H9 (cell line): ENCODE measurements around the gene LACTB. TPM values are rescaled to one million over a fixed set of nuclear protein-coding genes. Genes with fewer than 3 reads are reported as not detected.

ENCODE experiments used
- DNase-seq: peaks from one replicate; pipeline ENCODE4 v3.0.0-alpha.2; 2017
- H2AFZ ChIP-seq: one replicate; pipeline ENCODE4 v1.6.1; 2013; ENCODE audit warnings: mild to moderate bottlenecking, low read length, control low read depth, moderate library complexity
- H2AK5ac ChIP-seq: 2 replicates; pipeline ENCODE4 v1.6.1; 2013; ENCODE audit warnings: low read length, control low read depth, mixed read lengths; ENCODE audit not compliant: insufficient read length
- H2BK120ac ChIP-seq: one replicate; pipeline ENCODE4 v1.6.1; 2013; ENCODE audit warnings: low read depth, mild to moderate bottlenecking, low read length, control low read depth, inconsistent platforms; ENCODE audit not compliant: poor library complexity, severe bottlenecking
- H2BK12ac ChIP-seq: 2 replicates; pipeline ENCODE4 v1.6.1; 2013; ENCODE audit warnings: low read length, control low read depth, mixed read lengths, low read depth; ENCODE audit not compliant: insufficient read length
- H2BK15ac ChIP-seq: 2 replicates; pipeline ENCODE4 v1.6.1; 2013; ENCODE audit warnings: low read depth, low read length, control low read depth
- H2BK20ac ChIP-seq: one replicate; pipeline ENCODE4 v1.6.1; 2013; ENCODE audit warnings: low read depth, mild to moderate bottlenecking, low read length, control low read depth, inconsistent platforms; ENCODE audit not compliant: poor library complexity, severe bottlenecking
- H2BK5ac ChIP-seq: 2 replicates; pipeline ENCODE4 v1.6.1; 2013; ENCODE audit warnings: low read length, control low read depth, mixed read lengths; ENCODE audit not compliant: insufficient read length
- H3K14ac ChIP-seq: 2 replicates; pipeline ENCODE4 v1.6.1; 2013; ENCODE audit warnings: low read length, control low read depth; ENCODE audit not compliant: insufficient read depth
- H3K18ac ChIP-seq: 2 replicates; pipeline ENCODE4 v1.6.1; 2013; ENCODE audit warnings: low read depth, mild to moderate bottlenecking, mixed read lengths, low read length, control low read depth; ENCODE audit not compliant: insufficient read length
- H3K23ac ChIP-seq: 2 replicates; pipeline ENCODE4 v1.6.1; 2013; ENCODE audit warnings: low read length, control low read depth, mixed read lengths, low read depth; ENCODE audit not compliant: insufficient read length
- H3K23me2 ChIP-seq: 2 replicates; pipeline ENCODE4 v1.6.1; 2013; ENCODE audit warnings: low read depth, mild to moderate bottlenecking, mixed read lengths, low read length, control low read depth; ENCODE audit not compliant: insufficient read length, poor library complexity, severe bottlenecking
- H3K27ac ChIP-seq: 2 replicates; pipeline ENCODE4 v1.5.1; 2013; ENCODE audit warnings: low read length, control low read depth, mixed read lengths, low read depth; ENCODE audit not compliant: insufficient read length
- H3K27me3 ChIP-seq: 2 replicates; pipeline ENCODE4 v1.6.1; 2013; ENCODE audit warnings: low read length, control low read depth, inconsistent platforms; ENCODE audit not compliant: insufficient read depth
- H3K4ac ChIP-seq: 2 replicates; pipeline ENCODE4 v1.6.1; 2013; ENCODE audit warnings: low read depth, mild to moderate bottlenecking, control low read depth, inconsistent platforms, low read length, moderate library complexity
- H3K4me1 ChIP-seq: 2 replicates; pipeline ENCODE4 v1.6.1; 2013; ENCODE audit warnings: low read length, control low read depth, inconsistent platforms; ENCODE audit not compliant: insufficient read depth
- H3K4me2 ChIP-seq: 2 replicates; pipeline ENCODE4 v1.6.1; 2013; ENCODE audit warnings: low read length, control low read depth, mixed read lengths; ENCODE audit not compliant: insufficient read length, insufficient read depth
- H3K56ac ChIP-seq: 2 replicates; pipeline ENCODE4 v1.6.1; 2013; ENCODE audit warnings: low read depth, mild to moderate bottlenecking, mixed read lengths, low read length, control low read depth; ENCODE audit not compliant: insufficient read length
- H3K79me1 ChIP-seq: 2 replicates; pipeline ENCODE4 v1.6.1; 2013; ENCODE audit warnings: low read depth, mild to moderate bottlenecking, moderate library complexity, low read length, control low read depth, inconsistent platforms; ENCODE audit not compliant: insufficient read depth, poor library complexity, severe bottlenecking
- H3K79me2 ChIP-seq: 2 replicates; pipeline ENCODE4 v1.6.1; 2013; ENCODE audit warnings: low read length, control low read depth, inconsistent platforms; ENCODE audit not compliant: insufficient read depth
- H3K9ac ChIP-seq: 2 replicates; pipeline ENCODE4 v1.6.1; 2013; ENCODE audit warnings: low read length, control low read depth, mixed read lengths; ENCODE audit not compliant: insufficient read length; ENCODE audit errors: extremely low read depth
- H3K9me3 ChIP-seq: one replicate; pipeline ENCODE4 v1.6.1; 2013; ENCODE audit warnings: low read depth, low read length, inconsistent platforms; ENCODE audit not compliant: control insufficient read depth
- H3T11ph ChIP-seq: one replicate; pipeline ENCODE4 v1.6.1; 2013; ENCODE audit warnings: mild to moderate bottlenecking, low read length, control low read depth, inconsistent platforms
- H4K20me1 ChIP-seq: one replicate; pipeline ENCODE4 v1.6.1; 2013; ENCODE audit not compliant: control insufficient read depth, insufficient read length, insufficient read depth
- H4K5ac ChIP-seq: 2 replicates; pipeline ENCODE4 v1.6.1; 2013; ENCODE audit warnings: low read depth, mild to moderate bottlenecking, mixed read lengths, low read length, control low read depth; ENCODE audit not compliant: insufficient read length
- H4K8ac ChIP-seq: replicated peaks from 2 replicates; pipeline ENCODE4 v1.6.1; 2013; ENCODE audit warnings: low read length, control low read depth, mixed read lengths, low read depth; ENCODE audit not compliant: insufficient read length
- H4K91ac ChIP-seq: 2 replicates; pipeline ENCODE4 v1.6.1; 2013; ENCODE audit warnings: low read depth, mild to moderate bottlenecking, moderate library complexity, mixed read lengths, low read length, control low read depth; ENCODE audit not compliant: insufficient read length
- H3K27ac Mint-ChIP-seq, 3 experiments: 2 replicates in 2 of 3; 3 replicates in 1 of 3; pipeline ENCODE4 v1.8.0; 2020 to 2021; ENCODE audit warnings: mixed read lengths in 3 of 3, mild to moderate bottlenecking in 1 of 3, moderate library complexity in 1 of 3
- H3K27me3 Mint-ChIP-seq: 2 replicates; pipeline ENCODE4 v1.8.0; 2021; ENCODE audit warnings: low read depth, mild to moderate bottlenecking, moderate library complexity, mixed read lengths
- H3K36me3 Mint-ChIP-seq, 3 experiments: 2 replicates in 2 of 3; 3 replicates in 1 of 3; pipeline ENCODE4 v1.8.0; 2020 to 2021; ENCODE audit warnings: low read depth in 3 of 3, mixed read lengths in 3 of 3; ENCODE audit not compliant: insufficient read depth in 1 of 3
- H3K4me1 Mint-ChIP-seq, 2 experiments: 2 replicates each; pipeline ENCODE4 v1.8.0; 2020; ENCODE audit warnings: mixed read lengths in 2 of 2
- H3K4me3 Mint-ChIP-seq, 2 experiments: 2 replicates in 1 of 2; 3 replicates in 1 of 2; pipeline ENCODE4 v1.8.0; 2020 to 2021; ENCODE audit warnings: mild to moderate bottlenecking in 2 of 2, mixed read lengths in 2 of 2, moderate library complexity in 1 of 2
- H3K9me3 Mint-ChIP-seq, 2 experiments: 2 replicates in 1 of 2; 3 replicates in 1 of 2; pipeline ENCODE4 v1.8.0; 2020; ENCODE audit warnings: mild to moderate bottlenecking in 2 of 2, mixed read lengths in 2 of 2, moderate library complexity in 1 of 2
- WGBS: extraction: QIAGEN DNeasy Blood & Tissue Kit; methylation state at CpG from one replicate; pipeline ENCODE4 v1.1.7; 2013; ENCODE audit warnings: missing lambda C conversion rate, low lambda C conversion rate, mixed read lengths; ENCODE audit not compliant: insufficient read length; ENCODE audit errors: extremely low coverage; 5-methylcytosine and 5-hydroxymethylcytosine counted together
- total RNA-seq: library from RNA; stranded (reverse); gene quantifications from 2 replicates; pipeline ENCODE4 v1.2.1, GENCODE V29; 2021
- TF ChIP-seq, protein P1 (sequence below): fragments of 200-600 bp; sonication (generic); conservative IDR thresholded peaks from 3 replicates; pipeline ENCODE4 v1.8.0; 2021; ENCODE audit warnings: antibody characterized with exemption, mild to moderate bottlenecking

Gene LACTB
- total RNA-seq, 1 experiment from 2014 or later = 10.3 TPM

DNA sequence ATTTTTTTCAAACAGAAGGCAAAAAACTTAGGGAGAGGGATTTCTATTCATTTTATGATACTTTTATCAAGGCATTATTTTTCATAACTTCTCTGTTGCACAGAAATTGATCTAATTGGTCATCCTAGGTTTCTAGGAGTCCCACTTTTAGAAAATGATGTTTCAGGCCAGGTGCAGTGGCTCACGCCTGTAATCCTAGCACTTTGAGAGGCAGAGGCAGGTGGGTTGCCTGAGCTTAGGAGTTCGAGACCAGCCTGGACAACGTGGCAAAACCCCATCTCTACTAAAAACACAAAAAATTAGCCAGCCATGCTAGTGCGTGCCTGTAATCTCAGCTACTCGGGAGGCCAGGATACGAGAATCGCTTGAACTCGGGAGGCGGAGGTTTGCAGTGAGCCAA, 2.8 kb downstream of the LACTB start:
- WGBS = no CpG with 5 or more reads among the region's 9 CpGs

More for the DNA sequence above, 2.8 kb downstream of the LACTB start:
- peaks cover 2% of the 10 kb centered on the region for H3K23me2 ChIP-seq
- no peak overlapping the region for H2BK12ac ChIP-seq
- Mint-ChIP-seq H3K36me3 (peaks cover 2 to 16% (median 9%) of the 10 kb centered on the region in 3 experiments), H3K4me1 (peaks cover 10% of the 10 kb centered on the region in 2 experiments), H3K27ac (no peak overlapping the region), H3K4me3 (no peak overlapping the region), H3K27me3 (no peaks in the 10 kb centered on the region), H3K9me3 (peaks cover 1 to 6% of the 10 kb centered on the region in 2 experiments)
- H3K4me1 ChIP-seq = no peaks in the 10 kb centered on the region
- H3K23ac ChIP-seq = no peak overlapping the region
- no peak overlapping the region for H3K18ac ChIP-seq
- H4K5ac ChIP-seq = no peak overlapping the region
- no peak overlapping the region for H4K8ac ChIP-seq
- H4K20me1 ChIP-seq = no peaks in the 10 kb centered on the region
- no peak overlapping the region for H2AK5ac ChIP-seq
- no peak overlapping the region for H3K14ac ChIP-seq
- no peak overlapping the region for H3K4ac ChIP-seq
- no peak overlapping the region for H2AFZ ChIP-seq
- H3K79me2 ChIP-seq = no peaks in the 10 kb centered on the region
- H3K9me3 ChIP-seq = no peaks in the 10 kb centered on the region
- H3T11ph ChIP-seq = no peak overlapping the region
- no peak overlapping the region for H2BK5ac ChIP-seq
- H3K56ac ChIP-seq = no peak overlapping the region
- H3K79me1 ChIP-seq = no peaks in the 10 kb centered on the region
- no peaks in the 10 kb centered on the region for H3K27me3 ChIP-seq
- H2BK20ac ChIP-seq = no peak overlapping the region
- no peak overlapping the region for H2BK15ac ChIP-seq
- DNase-seq = no peak
- H3K9ac ChIP-seq = no peak overlapping the region
- no peak overlapping the region for H3K27ac ChIP-seq
- no peak overlapping the region for H2BK120ac ChIP-seq
- no peak overlapping the region for H3K4me2 ChIP-seq
- H4K91ac ChIP-seq = no peak overlapping the region
- TF ChIP-seq, protein P1, sequence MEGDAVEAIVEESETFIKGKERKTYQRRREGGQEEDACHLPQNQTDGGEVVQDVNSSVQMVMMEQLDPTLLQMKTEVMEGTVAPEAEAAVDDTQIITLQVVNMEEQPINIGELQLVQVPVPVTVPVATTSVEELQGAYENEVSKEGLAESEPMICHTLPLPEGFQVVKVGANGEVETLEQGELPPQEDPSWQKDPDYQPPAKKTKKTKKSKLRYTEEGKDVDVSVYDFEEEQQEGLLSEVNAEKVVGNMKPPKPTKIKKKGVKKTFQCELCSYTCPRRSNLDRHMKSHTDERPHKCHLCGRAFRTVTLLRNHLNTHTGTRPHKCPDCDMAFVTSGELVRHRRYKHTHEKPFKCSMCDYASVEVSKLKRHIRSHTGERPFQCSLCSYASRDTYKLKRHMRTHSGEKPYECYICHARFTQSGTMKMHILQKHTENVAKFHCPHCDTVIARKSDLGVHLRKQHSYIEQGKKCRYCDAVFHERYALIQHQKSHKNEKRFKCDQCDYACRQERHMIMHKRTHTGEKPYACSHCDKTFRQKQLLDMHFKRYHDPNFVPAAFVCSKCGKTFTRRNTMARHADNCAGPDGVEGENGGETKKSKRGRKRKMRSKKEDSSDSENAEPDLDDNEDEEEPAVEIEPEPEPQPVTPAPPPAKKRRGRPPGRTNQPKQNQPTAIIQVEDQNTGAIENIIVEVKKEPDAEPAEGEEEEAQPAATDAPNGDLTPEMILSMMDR = no peak
